Purkinje cell (primary cell): ENCODE data around the gene NDUFS6. TPM values are rescaled to one million over a fixed set of nuclear protein-coding genes. Genes with fewer than 3 reads are reported as not detected.

ENCODE experiments used
- polyA plus RNA-seq: library from polyadenylated mRNA; unstranded; fragments of >200 nt; fragmentation: Nextera tagmentation; gene quantifications from 2 replicates; pipeline ENCODE4 v1.2.1, GENCODE V29; 2014

Gene NDUFS6
- 61.9 and 66.2 TPM in 2 replicates for polyA plus RNA-seq

DNA sequence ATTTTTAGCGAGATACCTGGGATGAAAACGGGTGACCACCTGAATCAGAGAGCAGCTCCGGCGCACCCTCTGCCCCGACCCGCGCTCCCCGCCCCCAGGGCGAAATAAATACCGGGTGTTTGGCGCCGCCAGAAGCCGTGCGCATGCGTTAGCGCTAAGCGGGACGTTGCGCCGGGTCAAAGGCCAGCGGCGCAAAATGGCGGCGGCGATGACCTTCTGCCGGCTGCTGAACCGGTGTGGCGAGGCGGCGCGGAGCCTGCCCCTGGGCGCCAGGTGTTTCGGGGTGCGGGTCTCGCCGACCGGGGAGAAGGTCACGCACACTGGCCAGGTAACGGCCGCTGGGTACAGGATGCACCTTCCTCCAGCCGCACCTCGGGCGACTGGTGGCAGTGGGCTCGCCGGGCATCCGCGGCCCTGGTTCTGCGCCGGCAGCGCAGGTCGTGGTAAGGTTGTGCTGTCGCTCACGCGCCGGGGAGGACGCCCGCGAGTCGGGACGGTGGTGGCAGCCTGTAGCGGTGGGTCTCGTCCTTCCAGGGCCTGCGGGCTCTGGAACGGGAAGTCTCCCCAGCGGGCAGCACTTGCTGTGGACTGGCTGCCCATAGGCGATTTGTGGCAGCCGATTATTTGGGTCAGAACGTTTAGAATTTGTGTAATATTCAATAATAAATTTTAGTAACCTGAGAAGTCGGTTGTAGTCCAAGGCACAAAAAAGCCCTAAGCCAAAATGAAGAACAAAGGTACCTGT, at the start of gene NDUFS6:
NDUFS6 (plus strand) TSS at position 186 of the 745 bp plus-strand sequence; CDS start at position 197, 11 bp downstream.

DNA sequence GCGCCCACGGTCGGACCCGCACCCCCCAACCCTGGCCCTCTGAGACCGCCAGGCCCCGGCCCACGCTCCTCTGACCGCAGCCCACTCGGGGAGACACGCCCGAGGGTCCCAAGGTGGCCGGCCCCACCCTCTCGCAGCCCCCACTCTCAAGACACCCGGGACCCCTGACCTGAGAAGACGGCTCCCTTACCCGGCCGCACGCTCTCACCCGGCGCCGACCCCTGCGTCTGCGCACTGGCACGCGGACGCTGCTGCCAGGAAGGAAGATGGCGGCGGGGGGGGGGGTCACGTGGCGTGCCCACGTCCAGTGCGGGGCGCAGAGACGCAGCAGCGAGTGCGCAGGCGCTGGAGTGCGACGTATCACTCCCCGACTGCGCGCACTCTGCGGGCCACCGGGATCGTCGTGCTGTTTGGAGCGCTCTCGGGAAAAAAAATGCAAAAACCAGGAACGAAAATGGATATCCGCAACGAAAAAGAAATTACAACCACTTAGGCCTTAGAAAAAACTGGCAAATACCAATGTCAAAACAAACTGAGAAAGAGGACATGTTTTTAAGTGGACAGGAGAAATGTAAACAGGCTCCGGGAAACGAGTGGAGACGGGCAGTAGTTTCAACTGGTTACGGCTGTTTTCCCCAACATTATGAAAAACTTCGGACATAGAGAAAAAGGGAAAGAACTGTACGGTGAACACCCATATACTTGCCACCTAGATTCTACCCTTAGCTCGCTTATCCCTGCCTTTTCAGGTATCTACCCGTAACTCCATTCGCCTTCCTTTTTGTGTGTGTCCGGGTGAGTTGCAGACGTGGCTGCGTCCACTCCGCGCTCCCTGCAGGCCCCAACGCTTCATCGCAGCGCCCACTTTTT, 1.4 kb upstream of the NDUFS6 start, which contains the start of gene MRPL36:
MRPL36 (minus strand) TSS at position 236 of the 870 bp plus-strand sequence. CDS start 902 bp downstream, outside the sequence.

Other genes starting within 250 kb of the NDUFS6 start
- 135 and 186 TPM in 2 replicates for gene MRPL36, start 1.6 kb upstream of the NDUFS6 start, polyA plus RNA-seq
- gene IRX4, start 81.5 kb downstream of the NDUFS6 start, polyA plus RNA-seq: not detected in 2 replicates